Measurements from ENCODE around the gene OR4E1. TPM values are rescaled to one million over a fixed set of nuclear protein-coding genes. Genes with fewer than 3 reads are reported as not detected.
"Not testable (repeated sequence)": the region's sequence is repeated elsewhere in the genome, so short reads cannot be mapped to it uniquely, and the experiment has no call there.

The OR4E1 gene
- total RNA-seq: not detected in 2 replicates

DNA sequence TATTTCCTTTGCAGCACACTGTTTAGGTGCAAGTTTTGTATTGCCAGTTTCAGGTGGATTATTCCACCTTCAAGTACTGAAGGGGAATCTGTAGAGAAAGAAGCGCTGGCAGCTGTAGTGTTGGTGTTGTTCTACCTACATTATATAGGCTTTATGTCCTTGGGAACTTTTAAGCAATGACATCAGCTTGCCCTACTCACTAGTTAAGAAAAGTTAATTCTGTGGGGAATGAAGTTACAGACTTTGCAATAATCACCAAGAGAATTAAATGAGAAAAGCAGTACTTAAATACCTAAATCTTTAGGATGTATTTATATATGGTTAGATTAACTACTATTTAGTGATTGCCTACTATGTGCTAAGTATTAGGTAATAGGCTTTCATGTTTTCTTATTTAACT, at the start of gene OR4E1:
OR4E1 (minus strand) TSS at position 101 of the 400 bp plus-strand sequence. CDS start 2,883 bp downstream, outside the sequence.
- DNase-seq (ENCODE audit: low read depth): no peak

- DNase-seq (ENCODE audit: low read depth): no peak
Measured at GRCh38 chr14:21721504-21721903, 47.9 kb upstream of the OR4E1 start.

DNA sequence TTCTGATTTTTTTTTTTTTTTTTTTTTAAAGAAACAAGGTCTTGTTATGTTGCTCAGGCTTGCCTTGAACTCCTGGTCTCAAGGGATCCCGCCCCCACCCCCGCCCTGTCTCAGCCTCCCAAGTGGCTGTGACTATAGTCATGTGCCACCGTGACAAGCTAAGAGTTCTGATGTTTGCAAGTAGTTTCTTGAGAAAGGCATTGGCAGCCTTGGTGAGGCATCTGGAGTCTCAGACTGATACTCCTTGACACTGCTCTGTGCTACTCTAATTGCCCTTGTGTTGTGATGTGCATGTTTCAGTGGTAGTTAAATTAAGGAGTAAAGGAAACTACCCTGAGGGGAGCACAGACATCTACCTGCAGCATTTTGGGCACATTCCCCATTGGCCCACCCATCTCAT, 46.2 kb upstream of the OR4E1 start:
- no peak for DNase-seq (ENCODE audit: low read depth)

DNA sequence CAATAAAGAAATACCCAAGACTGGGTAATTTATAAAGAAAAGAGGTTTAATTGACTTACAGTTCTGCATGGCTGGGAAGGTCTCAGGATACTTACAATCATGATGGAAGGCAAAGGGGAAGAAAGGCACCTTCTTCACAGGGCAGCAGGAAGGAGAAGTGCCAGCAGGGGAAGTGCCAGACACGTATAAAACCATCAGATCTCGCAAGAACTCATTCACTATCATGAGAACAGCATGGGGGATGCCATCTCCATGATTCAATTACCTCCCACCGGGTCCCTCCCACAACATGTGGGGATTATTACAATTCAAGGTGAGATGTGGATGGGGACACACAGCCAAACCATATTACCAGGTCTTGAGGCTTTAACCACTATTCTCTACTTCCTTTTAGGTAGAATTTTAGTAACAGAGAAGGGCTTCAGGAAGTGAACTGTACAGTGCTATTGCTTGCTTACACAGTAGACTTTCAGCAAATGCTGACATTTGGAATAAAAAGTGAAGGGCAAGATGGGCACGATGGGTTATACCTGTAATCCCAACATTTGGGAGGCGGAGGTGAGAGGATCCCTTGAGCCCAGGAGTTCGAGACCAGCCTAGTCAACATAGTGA, 40.8 kb upstream of the OR4E1 start:
- DNase-seq (ENCODE audit: low read depth): no peak

DNA sequence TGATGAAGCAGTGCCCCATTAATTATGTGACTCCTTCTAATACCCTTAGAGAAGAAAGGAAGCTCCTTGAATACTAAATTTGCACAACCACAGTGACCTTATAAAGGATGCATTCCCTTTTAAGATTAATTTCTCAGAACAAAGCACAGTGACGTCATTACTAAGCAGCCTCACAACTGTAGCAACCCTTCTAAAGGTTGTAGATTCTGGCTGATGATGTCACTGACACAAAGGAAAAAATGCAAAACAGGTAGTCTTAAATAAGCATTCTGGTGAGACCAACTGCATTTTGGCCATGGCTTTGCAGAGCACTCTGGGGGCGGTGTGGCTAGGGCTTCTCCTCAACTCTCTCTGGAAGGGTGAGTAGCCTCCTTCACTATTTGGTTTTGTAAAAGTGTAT, 38.4 kb upstream of the OR4E1 start:
- no peak for DNase-seq (ENCODE audit: low read depth)

- peak; percentile 59 for DNase-seq (ENCODE audit: low read depth)
Measured at GRCh38 chr14:21711360-21711961, 37.8 kb upstream of the OR4E1 start.

DNA sequence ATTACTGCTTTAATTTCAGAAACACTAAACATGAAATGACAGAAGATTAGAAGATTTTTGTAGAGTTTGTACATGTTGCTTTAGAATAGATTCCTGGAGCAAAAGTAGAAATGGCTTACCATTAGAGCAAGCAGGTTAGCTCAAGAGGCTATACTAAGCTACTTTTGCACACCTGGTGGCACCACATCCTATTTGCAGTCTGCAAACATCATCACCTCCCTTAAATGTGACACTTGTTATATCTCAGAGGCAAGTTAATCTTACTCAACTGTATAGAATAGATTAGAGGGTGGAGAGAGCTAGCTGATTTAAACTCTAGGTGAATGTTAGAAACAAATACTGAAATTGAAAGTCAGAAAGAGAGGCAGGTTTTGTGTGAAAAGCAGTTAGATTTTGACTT, 30.7 kb upstream of the OR4E1 start:
- DNase-seq (ENCODE audit: low read depth): no peak

- peak; percentile 26 for DNase-seq (ENCODE audit: low read depth)
Measured at GRCh38 chr14:21703357-21704326, 30.0 kb upstream of the OR4E1 start.

- DNase-seq (ENCODE audit: low read depth): no peak
Measured at GRCh38 chr14:21702316-21702715, 28.7 kb upstream of the OR4E1 start.

- DNase-seq (ENCODE audit: low read depth): no peak
Measured at GRCh38 chr14:21699551-21699950, 25.9 kb upstream of the OR4E1 start.

DNA sequence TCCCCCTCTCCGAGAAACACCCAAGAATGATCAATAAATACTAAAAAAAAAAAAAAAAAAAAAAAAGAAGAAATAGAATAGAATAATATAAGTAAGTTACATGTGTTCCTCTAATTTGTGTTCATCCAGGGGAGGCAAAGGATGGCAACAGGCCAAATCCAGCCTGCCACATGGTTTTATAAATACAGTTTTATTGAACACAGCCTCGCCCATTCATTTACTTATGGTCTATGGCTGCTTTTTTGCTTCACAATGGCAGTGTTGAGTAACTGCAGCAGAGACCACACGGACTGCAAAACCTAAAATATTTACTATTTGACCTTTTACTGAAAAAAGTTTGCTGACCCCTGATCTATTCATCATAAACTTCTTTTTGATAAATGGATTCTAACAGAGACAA, 24.9 kb upstream of the OR4E1 start:
- not testable (repeated sequence) for DNase-seq (ENCODE audit: low read depth)

- DNase-seq (ENCODE audit: low read depth): not testable (repeated sequence)
Measured at GRCh38 chr14:21697662-21698061, 24.0 kb upstream of the OR4E1 start.

DNA sequence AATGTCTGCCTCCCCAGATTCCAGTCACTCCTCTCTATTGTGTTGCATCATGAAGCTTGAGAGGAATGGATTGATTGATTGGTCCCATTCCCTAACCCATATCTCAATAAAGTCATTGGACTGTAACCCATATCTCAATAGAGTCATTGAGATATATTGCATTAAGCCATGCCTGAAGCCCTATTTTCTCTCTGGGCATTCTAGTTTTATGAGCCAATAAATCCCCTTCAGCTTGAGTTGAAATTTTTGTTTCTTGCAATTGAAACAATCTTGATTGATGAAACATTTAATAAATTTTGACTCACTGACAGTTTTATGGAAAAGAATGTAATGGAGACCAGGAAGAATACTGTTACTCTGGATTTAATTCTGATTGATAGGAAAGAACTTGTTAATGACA, 20.8 kb upstream of the OR4E1 start:
- DNase-seq (ENCODE audit: low read depth): peak; percentile 28

DNA sequence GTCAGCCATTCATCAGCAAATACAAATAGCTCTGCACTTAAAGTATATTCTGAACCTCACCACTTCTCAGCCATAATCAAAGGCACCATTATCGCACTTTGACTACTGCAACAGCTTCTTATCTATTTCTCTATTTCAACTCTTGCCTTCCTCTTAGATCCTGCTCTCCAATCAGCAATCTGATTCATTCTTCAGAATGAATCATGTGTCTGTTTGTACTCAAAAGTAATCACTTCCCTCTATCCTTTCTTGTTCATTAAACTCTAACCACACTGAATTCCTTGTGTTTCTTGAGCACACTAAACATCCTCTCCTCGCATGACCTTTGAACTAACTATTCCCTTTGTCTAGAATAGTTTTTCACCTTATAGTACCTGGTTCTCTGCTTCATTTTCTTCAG, 12.8 kb upstream of the OR4E1 start:
- DNase-seq (ENCODE audit: low read depth): no peak

- no peak for DNase-seq (ENCODE audit: low read depth)
Measured at GRCh38 chr14:21680072-21680471, 6.5 kb upstream of the OR4E1 start.

DNA sequence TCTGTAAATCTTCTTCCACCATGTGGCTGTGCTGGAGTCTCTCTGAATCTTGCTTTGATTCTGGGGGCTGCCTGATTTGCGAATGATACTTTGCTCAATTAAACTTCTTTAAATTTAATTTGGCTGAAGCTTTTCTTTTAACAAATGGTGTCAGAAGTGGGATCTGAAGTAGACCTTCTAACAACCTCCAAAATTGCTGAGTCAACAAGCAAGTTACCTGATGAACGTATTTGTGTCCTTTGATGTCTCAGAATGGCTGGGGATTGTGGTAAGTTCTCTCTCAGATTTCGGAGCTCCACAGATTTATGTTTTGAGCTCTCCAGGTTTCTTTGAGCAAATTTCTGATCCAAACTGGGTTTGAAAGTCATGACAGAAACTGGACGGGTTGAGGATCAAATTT, 1.9 kb upstream of the OR4E1 start:
- no peak for DNase-seq (ENCODE audit: low read depth)

GRCh38 chr14:21672116-21672515, 1.5 kb downstream of the OR4E1 start:
- no peak for DNase-seq (ENCODE audit: low read depth)

DNA sequence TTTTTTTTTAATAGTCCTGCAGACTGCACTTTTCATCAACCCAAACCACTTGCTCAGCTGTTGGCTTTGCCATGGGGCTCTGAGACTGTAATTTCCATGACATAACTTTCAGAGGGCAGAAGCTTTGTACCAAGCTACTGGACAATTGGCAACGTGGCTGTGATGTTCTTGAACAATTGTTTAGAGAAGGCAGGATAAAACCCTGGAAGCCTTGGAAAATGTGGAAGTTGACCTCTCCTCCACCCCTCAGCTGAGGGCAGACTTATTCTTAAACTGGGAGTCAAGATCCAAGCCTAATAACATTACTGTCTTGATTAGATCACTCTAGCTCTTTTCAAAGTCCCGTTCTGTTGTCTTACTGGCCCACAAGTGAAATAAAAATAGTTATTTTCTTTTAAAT, 2.2 kb downstream of the OR4E1 start:
- no peak for DNase-seq (ENCODE audit: low read depth)

GRCh38 chr14:21669284-21669683, 4.3 kb downstream of the OR4E1 start:
- DNase-seq (ENCODE audit: low read depth): no peak

GRCh38 chr14:21668377-21668776, 5.2 kb downstream of the OR4E1 start:
- DNase-seq (ENCODE audit: low read depth): peak; percentile 6

GRCh38 chr14:21656980-21657379, 16.6 kb downstream of the OR4E1 start:
- no peak for DNase-seq (ENCODE audit: low read depth)

DNA sequence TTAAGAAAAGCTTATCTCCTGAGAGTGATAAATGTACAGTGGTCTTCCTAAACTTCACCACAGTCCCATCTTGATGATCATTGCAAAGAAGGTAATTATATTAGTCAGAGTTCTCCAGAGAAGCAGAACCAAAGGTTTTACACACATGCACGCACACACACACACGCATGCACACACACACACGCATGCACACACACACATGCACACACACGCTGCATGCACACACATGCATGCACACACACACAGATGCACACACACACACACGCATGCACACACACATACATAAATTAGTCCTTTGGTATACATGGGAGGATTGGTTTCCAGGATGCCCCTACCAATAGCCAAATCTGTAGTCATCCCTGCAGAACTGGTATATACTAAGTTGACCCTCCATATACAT, 19.4 kb downstream of the OR4E1 start:
- DNase-seq (ENCODE audit: low read depth): no peak

All from renal cortical epithelial cell (primary cell).